ENCODE measurements around the gene PRDM15. TPM values are rescaled to one million over a fixed set of nuclear protein-coding genes. Genes with fewer than 3 reads are reported as not detected.

PRDM15 gene
- total RNA-seq, 4 donors from 2014 or later, result 11.8 to 33.7 (median 18.5) TPM

DNA sequence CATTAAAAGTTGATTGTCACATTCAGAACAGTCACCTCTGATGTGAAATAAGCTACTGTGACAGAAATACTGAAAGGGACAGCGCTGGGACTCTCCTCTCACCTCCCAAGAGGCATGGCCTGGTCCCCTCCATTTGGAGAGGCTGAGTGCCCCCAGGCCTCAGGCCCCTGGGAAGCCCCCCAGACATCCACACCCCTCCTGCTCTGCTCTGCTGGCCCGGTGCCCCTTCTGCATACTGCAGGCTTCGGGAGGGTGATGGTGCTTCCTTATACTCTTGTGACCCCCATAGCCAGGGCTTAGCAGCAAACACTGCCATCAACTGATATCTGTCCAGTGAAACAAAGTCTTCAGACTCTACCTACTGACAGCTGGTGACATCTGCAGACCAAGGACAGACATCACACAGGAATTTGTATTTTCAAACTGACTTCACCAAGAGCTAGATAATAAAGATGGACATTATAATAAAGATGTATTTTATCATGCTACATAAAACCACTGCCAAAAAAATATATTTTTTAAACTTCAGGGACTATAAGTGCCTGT, 37.8 kb upstream of the PRDM15 start:
- H3K9me3 ChIP-seq, result no peaks in the 10 kb centered on the region
- 65 to 88% methylated on average over 3 of the region's 3 CpGs for WGBS, 2 donors
- H3K36me3 ChIP-seq, result peaks cover 3 to 80% (median 7%) of the 10 kb centered on the region in 3 donors
- no peak overlapping the region for H3K27ac ChIP-seq
- H3K4me1 ChIP-seq, result peaks cover 0 to 11% (median 0%) of the 10 kb centered on the region in 4 donors
- no peak for DNase-seq (ENCODE audit: low spot score in 2 of 2)
- H3K4me3 ChIP-seq, result no peak overlapping the region
- no peaks in the 10 kb centered on the region for H3K27me3 ChIP-seq
- TF ChIP-seq EP300 (IDR thresholded peaks at IDR 0.05) (no peak), POLR2A (IDR thresholded peaks at IDR 0.05) (no peak)
- TF ChIP-seq, protein P1, sequence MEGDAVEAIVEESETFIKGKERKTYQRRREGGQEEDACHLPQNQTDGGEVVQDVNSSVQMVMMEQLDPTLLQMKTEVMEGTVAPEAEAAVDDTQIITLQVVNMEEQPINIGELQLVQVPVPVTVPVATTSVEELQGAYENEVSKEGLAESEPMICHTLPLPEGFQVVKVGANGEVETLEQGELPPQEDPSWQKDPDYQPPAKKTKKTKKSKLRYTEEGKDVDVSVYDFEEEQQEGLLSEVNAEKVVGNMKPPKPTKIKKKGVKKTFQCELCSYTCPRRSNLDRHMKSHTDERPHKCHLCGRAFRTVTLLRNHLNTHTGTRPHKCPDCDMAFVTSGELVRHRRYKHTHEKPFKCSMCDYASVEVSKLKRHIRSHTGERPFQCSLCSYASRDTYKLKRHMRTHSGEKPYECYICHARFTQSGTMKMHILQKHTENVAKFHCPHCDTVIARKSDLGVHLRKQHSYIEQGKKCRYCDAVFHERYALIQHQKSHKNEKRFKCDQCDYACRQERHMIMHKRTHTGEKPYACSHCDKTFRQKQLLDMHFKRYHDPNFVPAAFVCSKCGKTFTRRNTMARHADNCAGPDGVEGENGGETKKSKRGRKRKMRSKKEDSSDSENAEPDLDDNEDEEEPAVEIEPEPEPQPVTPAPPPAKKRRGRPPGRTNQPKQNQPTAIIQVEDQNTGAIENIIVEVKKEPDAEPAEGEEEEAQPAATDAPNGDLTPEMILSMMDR (IDR thresholded peaks at IDR 0.05), result no peak

DNA sequence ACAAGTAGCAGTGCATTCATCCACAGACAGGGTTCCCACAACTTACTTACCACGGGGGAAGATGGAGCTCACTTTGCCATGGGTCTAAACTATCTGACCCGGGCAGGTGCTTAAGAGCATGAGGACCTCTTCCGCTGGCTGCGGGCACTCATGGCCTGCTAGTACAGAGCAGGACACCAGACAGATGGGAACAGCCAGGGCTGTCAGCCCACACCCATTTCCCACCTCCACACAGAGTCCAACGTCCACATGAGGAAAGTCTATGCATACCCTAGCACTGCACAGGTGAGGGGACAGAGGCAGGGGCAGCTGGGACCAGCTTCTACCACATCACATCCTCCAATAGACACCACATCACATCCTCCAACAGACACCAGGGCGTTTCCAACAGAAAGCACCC, 35.8 kb upstream of the PRDM15 start:
- Histone ChIP-seq H3K9me3 (no peaks in the 10 kb centered on the region), H3K36me3 (peaks cover 3 to 94% (median 7%) of the 10 kb centered on the region in 3 donors), H3K4me1 (no peaks in the 10 kb centered on the region), H3K27me3 (no peaks in the 10 kb centered on the region), H3K27ac (no peak overlapping the region), H3K4me3 (no peak overlapping the region)
- no peak for TF ChIP-seq POLR2A (IDR thresholded peaks at IDR 0.05)
- TF ChIP-seq EP300 (IDR thresholded peaks at IDR 0.05), result no peak
- TF ChIP-seq, protein P1 (IDR thresholded peaks at IDR 0.05), result no peak
- DNase-seq (ENCODE audit: low spot score in 2 of 2), result no peak
- WGBS, 2 donors, result 86 to 94% methylated on average over 6 of the region's 6 CpGs

DNA sequence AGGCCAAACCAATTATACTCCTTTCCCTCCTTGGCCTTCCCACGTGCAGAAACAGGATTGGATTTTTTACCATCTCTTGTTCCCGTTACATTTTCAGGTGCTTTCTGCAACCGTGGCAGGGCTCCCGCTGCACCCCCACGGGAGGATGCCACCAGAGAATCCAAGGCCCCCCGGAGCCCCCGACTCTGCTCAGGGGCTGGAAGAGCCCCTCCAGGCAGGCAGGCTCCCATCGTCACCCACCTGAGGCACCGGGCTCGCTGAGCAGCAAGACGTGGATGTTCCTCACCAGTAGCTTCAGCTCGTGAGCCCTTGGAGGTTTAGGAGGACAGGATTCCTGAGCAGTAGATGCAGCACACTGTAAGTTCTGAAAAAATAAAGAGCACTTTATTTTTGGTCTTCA, 35.2 kb upstream of the PRDM15 start:
- no peaks in the 10 kb centered on the region for H3K4me1 ChIP-seq
- H3K9me3 ChIP-seq, result no peaks in the 10 kb centered on the region
- no peak overlapping the region for H3K4me3 ChIP-seq
- peaks cover 3 to 93% (median 7%) of the 10 kb centered on the region in 3 donors for H3K36me3 ChIP-seq
- 92 to 93% methylated on average over 12 of the region's 12 CpGs for WGBS, 2 donors
- H3K27ac ChIP-seq, result no peak overlapping the region
- no peaks in the 10 kb centered on the region for H3K27me3 ChIP-seq
- DNase-seq (ENCODE audit: low spot score in 2 of 2), result no peak
- TF ChIP-seq, protein P1 (IDR thresholded peaks at IDR 0.05), result no peak
- TF ChIP-seq EP300 (IDR thresholded peaks at IDR 0.05), result no peak
- no peak for TF ChIP-seq POLR2A (IDR thresholded peaks at IDR 0.05)

DNA sequence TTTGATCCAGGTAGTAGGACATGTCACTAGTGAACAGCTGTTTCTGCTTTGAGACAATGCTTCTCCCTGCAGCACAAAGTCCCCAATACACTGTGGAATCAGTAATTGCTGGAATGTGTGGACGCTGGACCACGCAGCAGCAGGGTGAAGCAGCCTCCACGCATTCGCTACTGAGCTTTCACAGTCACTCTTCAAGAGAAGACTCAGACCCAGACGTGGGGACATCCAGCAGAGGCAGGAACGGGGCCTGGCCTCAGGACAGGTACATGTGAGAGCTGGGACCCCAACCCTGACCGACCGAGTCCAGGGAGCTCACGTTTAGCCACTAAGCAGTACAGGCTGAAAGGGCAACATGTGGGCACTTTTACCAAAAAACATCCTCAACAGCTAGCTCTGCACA, 34.1 kb upstream of the PRDM15 start:
- no peak for TF ChIP-seq EP300 (IDR thresholded peaks at IDR 0.05)
- TF ChIP-seq, protein P1 (IDR thresholded peaks at IDR 0.05), result no peak
- TF ChIP-seq POLR2A (IDR thresholded peaks at IDR 0.05), result no peak
- H3K36me3 ChIP-seq, result peaks cover 3 to 92% (median 7%) of the 10 kb centered on the region in 3 donors
- no peaks in the 10 kb centered on the region for H3K9me3 ChIP-seq
- no peak for DNase-seq (ENCODE audit: low spot score in 2 of 2)
- H3K27me3 ChIP-seq, result no peaks in the 10 kb centered on the region
- peaks cover 0 to 4% (median 0%) of the 10 kb centered on the region in 4 donors for H3K4me1 ChIP-seq
- WGBS, 2 donors, result 92 to 94% methylated on average over 9 of the region's 9 CpGs
- H3K27ac ChIP-seq, result no peak overlapping the region
- H3K4me3 ChIP-seq, result no peak overlapping the region

DNA sequence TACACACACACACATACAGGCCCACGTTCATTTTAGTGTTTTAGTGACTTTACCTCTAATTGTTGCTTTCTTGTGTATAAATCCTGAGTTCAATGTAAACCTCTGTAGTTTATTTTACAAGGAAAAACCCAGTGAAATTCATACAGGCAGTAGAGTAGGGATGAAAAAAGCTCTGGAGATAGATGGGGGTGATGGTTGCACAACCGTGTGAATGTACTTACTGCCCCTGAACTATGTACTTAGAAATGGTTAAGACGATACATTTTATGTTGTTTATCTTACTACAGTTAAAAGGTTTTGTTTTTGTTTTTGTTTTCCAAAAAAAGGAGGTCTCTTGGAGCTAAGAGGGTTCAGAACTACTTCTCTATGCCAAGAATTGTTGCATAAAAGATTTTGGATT, 29.7 kb upstream of the PRDM15 start:
- Histone ChIP-seq H3K36me3 (peaks cover 0 to 92% (median 7%) of the 10 kb centered on the region in 3 donors), H3K27ac (no peak overlapping the region), H3K4me1 (peaks cover 0 to 5% (median 0%) of the 10 kb centered on the region in 4 donors), H3K9me3 (no peaks in the 10 kb centered on the region), H3K4me3 (no peak overlapping the region), H3K27me3 (no peaks in the 10 kb centered on the region)
- TF ChIP-seq, protein P1 (IDR thresholded peaks at IDR 0.05), result no peak
- TF ChIP-seq EP300 (IDR thresholded peaks at IDR 0.05), result no peak
- no peak for TF ChIP-seq POLR2A (IDR thresholded peaks at IDR 0.05)
- DNase-seq (ENCODE audit: low spot score in 2 of 2), result no peak
- WGBS, 2 donors, result 49 to 66% methylated on average over 3 of the region's 3 CpGs

Data from tibial nerve (tissue), 4 donors.